GM18861 (cell line): ENCODE results near the gene GALNT11.
"Not testable (repeated sequence)": the region's sequence is repeated elsewhere in the genome, so short reads cannot be mapped to it uniquely, and the experiment has no call there.

Experiments used
- ATAC-seq: cut with Tn5 transposase; IDR thresholded peaks from one replicate; pipeline ENCODE4 v1.9.1; 2021; ENCODE audit not compliant: unreplicated experiment

The GALNT11 gene

DNA sequence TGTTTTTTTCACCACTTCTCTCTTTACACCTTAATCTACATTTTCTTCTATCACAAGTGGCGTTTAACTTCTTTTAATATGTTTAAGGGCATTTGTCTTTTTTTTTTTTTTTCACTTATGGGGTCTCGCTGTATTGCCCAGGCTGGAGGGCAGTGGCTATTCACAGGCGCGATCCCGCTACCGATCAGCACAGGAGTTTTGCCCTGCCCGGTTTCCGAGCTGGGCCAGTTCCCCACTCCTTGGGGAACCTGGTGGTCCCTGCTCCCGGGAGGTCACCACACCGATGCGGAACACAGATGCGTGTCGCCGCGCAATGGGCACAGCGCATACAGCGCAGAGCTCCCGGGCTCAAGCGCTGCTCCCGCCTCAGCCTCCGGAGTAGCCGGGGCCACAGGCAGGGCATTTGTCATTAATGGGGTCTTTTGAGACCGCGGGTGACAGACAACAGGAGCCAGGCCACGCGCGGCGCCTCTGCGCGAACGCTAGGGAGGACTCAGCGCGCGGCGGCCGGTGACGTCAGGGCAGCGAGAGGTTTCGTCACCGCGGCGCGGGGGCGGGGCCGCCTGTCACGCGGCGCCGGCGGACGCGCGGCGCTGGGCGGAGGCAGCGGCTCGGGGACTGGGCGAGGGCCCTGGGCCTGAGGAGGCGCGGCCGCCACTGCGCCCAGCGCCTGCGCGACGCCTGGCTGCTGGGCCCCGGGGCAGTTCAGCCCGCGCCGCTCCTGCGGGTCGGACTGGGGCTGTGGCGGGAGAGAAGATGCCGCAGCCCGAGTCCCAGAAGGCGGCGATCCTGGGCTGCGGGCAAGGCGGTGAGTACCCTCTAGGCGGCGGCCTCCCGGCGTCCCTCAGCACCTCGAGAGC is at the start of gene GALNT11:
Gene GALNT11 (plus strand): TSS at position 598 of the 860 bp plus-strand sequence. CDS start 68,554 bp downstream, outside the sequence.
- ATAC-seq, result peak; percentile 84

DNA sequence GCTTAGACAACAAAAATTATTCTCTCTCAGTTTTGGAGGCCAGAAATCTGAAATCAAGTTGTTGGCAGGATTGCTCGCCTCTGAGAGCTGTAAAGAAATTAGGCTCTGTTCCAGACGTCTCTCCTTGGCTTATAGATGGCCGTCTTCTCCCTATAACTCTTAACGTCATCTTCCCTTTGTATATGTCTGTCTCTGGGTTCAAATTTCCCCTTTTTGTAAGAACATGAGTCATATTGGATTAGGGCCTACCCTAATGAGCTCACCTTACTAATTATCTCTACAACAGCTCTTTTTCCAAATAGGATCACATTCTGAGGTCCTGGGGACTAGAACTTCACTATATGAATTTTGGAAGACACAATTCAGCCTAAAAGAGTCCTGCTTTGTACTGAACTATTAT is 46.9 kb upstream of the GALNT11 start:
- ATAC-seq, result no peak

DNA sequence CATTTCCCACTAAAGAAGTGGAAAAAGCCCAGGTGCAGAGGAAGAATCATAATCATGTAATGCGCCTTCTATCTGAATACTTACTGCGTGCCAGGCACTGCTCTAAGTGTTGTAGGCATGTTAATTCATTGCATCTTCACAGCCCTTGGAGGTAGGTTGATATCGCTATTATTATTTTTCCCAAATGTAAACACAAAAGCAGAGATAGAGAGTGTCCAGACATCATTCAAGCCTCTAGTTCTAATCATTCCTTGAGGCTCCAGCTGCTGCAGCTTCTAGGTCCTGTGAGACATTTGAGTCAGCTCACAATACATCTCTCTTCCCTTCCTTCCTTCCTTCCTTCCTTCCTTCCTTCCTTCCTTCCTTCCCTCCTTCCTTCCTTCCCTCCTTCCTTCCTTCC is 44.3 kb upstream of the GALNT11 start:
- ATAC-seq, result no peak

DNA sequence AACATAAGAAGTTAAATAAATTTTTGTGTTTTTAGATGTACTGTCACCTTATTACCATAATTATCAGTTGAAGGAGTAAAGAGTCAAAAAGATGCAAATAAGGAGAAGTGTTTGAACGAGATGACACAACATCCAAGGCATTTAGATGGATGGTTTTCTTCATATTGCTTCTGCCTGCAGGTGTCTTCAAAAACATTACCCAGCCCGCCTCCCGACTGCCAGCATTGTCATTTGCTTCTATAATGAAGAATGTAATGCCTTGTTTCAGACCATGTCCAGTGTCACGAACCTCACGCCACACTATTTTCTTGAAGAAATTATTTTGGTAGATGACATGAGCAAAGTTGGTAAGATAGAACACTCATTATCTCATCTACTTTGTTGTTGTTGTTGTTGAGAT is 42.7 kb upstream of the GALNT11 start:
- no peak for ATAC-seq

DNA sequence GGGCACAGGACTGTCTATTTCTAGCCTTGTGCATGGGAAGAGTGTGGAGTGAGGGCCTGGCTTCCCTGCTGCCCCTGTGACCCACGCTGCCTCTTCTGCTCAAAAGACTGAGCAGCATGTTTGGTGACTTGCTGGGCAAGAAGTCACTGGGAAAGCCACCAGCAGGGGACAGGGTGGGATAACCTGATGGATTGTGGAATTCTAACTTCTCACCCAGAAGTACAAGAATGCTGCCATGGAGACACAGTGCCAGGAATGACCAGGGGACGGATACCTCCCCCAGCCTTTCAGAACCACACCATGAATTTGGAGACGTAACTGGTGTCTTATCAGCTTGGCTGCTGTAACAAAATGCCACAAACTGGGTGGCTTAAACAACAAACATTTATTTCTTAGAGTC is 40.9 kb upstream of the GALNT11 start:
- no peak for ATAC-seq

DNA sequence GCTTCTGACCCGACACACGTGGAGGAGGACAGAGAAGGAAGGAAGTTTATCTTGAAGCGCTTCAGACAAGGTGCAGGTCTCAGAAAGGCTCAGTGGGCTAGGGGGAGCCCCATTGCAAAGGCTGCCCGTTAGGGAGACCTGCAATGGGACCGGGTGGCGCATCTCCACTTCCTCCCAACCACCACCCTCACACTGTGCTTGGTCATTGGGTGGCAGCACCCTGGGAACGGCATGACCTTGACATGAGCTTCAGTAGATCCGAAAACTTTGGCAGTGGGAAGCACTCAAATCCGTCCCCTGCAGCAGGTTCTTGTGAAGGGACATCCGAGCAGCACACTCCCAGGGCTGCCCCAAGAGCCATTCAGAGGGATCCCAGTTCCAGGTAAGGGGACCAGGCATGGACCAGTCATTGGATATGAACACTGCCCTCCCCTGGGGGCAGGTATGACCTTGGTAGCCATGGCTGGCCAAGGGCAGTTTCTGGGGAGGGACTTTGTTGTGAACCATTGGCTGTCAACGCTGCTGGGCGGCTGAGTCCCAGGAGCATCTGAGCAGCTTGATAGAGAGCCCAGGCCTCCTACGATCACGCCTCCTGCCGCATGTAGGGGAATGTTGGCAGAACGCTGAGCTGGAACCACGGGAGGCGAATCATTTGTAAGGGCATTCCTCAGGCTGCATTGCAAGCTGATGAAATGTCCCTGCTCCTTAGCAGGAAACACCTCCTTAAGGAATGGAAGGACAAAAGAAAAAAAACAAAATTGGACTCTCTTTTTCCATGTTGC is 37.5 kb upstream of the GALNT11 start:
- ATAC-seq, result no peak

DNA sequence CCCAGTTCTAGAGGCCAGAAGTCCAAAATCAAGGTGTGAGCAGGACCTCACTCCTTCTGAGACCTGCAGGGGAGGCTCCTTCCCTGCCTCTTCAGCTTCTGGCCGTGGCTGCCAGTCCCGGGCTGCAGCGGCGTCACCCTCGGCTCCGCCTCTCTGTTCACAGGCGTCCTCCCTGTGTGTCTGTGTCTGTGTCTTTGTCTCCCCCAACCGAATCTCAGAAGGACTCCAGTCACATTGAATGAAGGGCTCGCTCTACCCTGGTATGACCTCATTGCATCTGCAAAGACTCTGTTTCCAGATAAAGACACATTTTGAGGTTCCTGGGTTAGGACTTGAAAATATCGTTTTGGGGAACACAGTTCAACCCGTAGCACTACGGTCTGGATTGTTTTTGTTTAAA is 33.1 kb upstream of the GALNT11 start:
- no peak for ATAC-seq

DNA sequence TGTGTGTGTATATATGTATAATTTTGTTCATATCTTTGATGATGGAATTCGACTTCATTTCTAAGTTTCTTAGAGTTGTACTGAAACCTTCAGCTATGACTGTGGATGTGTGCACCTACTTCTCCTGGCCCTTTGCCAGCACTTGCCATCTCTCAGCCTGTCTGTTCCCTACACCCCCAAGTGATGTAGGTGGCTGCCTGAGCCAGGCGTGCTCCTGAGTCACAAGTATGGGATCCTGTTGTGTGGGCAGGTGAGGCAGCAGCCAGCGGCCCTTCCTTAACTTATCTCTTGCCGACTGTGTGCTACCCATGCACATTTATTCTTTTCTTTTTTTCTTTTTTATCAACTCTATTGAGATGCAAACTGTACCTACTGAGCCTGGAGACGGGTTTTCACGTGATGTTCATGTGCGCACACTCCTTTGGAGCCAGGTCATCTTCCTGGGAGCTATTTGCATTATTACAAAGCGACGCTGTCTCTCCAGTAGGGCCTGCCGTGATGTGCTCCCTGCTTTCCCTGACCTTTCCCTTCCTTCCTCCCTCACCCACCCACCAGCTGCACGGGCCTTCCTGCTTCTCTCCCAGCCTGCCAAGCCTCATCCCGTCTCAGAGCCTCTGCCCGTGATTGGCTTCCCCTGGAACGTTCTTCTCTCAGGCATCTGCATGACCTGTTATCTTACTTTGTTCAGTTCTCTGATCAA is 31.3 kb upstream of the GALNT11 start:
- ATAC-seq, result no peak

DNA sequence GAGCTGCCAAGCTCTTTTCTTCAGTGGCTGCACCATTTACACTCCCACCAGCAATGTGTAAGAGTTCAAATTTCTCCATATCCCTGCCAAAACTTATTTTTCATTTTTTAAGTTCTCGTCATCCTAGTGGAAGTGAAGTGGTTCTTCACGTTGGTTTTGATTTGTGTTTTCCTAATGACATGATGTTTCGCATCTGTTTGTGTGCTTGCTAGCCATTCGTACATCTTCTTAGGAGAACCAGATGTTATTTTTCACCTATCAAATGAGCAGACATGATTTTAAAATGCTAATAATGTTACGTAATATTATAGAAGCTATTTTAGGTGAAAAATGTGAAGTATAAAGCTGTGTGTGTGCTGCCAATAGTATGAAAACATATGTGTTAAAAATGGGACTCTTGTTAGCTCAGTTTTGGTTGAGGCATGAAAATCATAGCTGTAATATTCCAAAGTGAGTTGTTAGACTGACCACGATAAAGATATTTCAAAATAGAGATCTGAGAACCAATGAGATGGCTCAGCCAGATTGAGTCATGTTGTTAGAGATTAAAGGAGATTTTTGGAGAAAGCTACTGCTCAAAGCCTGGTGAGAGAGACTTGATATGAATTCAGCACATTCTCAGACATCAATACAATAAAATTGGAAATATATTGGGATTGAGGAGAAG is 25.9 kb upstream of the GALNT11 start:
- ATAC-seq, result no peak

DNA sequence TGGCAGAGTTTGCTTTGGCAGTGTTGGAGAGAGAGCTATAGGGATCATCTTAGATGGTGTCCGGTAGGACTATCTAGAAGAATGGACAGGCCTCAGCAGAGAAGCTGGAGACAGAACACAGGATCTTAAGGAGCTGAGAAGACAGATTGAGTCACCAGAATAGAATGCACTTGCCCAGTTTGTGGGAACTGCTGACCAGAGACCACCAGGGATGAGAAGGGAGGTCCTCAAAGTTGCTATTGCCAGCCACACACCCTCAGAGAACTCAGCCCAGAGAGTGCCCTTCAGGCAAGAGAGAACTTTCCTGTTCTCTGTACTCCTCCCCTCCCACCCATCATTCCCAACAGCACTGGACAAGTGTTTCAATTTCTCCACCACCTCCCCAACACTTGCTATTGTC is 25.3 kb upstream of the GALNT11 start:
- no peak for ATAC-seq

DNA sequence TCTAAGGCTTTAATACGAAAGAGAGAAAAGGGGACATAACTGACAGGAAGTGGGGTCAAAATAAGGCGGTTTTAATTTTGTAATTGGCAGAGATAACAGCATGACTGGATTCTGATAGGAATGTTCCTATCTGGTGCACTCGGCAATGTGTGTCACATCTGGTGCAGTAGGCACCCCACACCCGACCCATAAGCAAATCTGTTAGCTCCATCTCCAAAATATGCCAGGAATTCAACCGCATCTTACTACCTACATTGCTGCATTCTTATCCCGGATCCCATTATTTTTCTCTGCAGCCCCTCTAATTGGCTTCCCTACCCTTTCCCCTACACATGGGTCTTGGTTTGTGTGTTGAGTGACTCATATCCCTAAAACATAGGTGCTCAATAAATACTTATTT is 19.1 kb upstream of the GALNT11 start:
- no peak for ATAC-seq

DNA sequence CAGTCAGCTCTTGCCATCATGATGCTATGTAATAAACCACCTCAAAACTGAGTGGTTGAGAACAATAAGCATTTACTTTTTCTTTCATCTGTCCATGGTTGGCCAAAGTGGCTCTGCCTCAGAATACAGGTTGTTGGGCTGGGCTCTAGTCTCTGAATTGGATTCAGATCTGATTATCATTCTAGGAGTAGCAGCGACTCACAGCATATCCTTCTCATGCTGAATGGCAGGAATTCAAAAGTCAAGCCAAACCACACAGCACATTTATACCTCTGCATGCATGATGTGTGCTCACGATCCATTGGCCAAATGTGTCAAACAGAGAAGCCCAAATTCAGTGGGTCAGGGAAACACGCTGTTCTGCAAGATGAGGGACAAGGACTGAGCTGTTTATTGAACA is 13.6 kb upstream of the GALNT11 start:
- ATAC-seq, result no peak

DNA sequence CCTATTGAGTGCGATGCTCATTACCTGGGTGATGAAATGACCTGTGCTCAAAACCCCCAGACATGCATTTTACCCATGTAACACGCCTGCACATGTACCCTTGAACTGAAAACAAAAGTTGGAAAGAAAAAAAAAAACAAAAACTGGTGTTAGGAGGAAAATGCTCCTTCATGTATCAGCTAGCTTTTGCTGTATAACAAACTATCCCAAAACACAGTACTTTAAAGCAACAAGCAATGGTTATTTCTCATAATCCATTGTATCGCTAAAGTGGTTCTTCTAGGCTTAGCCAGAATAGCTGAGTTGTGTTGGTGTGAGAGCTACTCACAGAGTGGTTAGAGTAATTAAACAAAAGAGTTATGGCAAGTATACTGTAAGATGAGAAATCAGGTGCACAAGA is 12.2 kb upstream of the GALNT11 start:
- no peak for ATAC-seq

DNA sequence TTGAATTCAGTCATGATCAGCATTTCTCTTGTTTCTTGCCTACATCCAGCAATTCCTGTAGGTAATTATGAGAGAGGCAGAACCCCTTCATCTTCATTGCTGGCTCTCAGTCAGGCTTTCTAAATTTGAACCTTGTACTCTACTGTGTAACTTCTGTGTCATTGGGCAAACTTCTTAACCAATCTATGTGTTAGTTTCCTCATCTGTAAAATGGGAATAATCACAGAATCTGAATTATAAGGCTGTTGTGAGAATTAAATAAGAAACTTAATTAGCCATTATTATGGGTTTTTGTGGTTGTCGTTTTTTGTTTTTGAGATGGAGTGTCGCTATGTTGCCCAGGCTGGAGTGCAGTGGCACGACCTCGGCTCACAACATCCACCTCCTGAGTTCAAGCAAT is 11.5 kb upstream of the GALNT11 start:
- ATAC-seq, result no peak

DNA sequence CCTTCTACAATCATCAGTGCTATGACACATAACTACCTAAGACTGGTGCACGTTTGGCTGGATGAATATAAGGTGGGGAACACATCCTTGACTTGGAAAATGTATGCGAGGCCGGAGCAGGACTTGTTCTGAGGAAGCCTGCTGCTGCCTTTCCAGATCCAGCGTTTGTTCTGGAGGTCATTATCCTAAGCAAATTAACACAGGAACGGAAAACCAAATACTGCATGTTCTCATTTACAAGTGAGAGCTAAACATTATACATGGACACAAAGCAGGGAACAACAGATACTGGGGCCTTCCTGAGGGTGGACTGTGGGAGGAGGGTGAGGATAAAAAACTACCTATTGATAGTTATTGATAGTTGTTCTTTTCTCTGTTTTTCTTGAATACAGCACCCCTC is 10.8 kb upstream of the GALNT11 start:
- no peak for ATAC-seq

DNA sequence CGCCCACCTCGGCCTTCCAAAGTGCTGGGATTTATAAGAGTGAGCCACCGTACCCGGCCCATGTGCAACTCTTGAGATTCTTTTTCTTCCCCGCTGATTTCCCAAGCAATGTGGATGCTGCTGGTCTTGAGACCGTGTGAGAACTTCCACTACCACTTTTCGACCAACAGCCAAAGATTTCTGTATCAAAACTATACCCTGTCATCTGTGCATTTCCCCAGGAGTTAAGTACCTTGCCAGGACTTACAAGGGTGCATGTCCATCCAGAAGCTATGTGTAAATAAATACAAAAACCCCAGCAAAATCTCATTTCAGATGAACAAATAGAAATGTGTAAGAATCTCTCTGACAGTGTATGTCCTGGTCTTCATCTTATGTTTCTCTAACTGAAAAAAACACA is 9.9 kb upstream of the GALNT11 start:
- ATAC-seq, result no peak

DNA sequence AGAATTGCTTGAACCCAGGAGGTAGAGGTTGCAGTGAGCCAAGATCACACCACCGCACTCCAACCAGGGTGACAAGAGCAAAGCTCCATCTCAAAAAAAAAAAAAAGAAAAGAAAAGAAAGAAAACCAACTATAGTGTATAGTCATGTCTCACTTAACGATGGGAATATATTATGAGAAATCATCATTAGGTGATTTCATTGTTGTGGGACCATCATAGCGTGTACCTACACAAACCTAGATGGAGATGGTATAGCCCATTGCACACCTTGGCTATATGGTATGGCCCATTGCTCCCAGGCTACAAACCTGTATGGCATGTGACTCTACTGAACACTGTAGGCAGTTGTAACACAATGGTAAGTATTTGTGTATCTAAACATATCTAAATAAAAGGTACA is 8.5 kb upstream of the GALNT11 start:
- no peak for ATAC-seq

DNA sequence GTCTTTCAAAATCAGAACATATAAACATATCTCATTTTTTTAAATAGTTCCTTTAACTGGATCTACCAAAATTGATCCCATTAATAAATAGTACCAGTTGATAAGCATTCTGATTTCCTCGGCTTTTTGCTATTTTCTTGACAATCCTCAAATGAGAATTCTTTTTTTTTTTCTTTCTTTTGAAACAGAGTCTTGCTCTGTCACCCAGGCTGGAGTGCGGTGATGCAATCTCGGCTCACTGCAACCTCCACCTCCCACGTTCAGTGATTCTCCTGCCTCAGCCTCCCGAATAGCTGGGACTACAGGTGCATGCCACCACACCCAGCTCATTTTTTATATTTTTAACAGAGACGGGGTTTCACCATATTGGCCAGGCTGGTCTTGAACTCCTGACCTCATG is 7.8 kb upstream of the GALNT11 start:
- not testable (repeated sequence) for ATAC-seq

DNA sequence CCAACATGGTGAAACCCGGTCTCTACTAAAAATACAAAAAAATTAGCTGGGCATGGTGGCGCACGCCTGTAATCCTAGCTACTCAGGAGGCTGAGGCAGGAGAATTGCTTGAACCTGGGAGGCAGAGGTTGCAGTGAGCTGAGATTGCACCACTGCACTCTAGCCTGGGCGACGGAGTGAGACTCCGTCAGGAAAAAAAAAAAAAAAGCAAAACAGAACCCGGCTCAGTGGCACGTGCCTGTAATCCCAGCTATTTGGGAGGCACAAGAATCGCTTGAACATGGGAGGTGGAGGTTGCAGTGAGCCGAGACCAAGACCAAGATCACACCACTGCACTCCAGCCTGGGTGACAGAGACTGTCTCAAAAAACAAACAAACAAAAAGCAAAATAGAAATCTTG is 3.7 kb upstream of the GALNT11 start:
- ATAC-seq, result not testable (repeated sequence)

DNA sequence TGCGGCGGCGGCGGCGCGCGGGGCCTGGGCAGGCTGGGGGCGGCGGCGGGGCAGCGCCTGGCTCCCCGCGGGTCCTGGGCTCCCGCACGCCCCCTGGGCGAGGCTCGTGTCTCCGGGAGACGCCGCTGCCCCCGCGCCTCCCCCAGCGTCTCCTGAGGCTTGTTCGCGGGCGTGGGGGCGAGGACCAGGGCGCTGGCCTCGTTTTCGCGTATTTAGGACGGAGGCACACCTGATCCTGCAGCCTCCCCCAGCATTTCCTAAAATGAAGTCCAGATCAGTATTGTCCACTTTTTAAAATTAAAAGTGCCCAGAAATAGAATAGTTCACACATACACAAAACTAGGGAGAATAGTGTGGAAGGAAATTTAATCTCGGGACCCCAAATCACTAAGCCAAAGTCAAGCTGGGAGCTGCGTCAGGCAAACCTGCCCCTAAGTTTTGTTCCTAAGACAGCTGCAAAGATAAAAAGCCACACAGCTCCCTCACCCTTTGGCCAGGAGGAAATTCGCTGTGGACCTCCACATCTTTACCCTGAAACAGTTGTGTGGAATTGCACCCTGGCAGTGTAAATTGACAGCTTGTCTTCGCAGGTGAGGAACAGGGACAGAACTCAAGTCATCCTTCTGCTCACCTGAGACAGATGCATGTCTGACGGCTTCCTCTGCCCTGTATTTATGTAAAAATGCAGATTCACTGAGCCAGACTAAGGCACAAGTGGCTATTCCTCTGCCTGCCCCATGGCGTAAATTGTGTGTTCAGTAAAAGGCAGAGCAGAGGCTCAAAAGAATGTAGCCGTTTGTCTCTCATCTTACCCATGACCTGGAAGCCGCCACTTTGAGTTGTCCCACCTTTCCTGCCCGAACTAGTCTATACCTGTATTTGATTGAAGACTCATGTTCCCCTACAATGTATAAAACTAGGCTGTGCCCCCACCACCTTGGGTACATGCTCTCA is 740 bp downstream of the GALNT11 start:
- no peak for ATAC-seq
